HepG2 (cell line): ENCODE measurements around the gene HADHA. TPM values are rescaled to one million over a fixed set of nuclear protein-coding genes. Genes with fewer than 3 reads are reported as not detected.

ENCODE experiments used
- CEBPG ChIP-seq: IDR thresholded peaks from 2 replicates; pipeline ENCODE4 v1.6.1; 2016
- CHCHD3 ChIP-seq: sonication (generic); formaldehyde crosslinking; IDR thresholded peaks from 2 replicates; pipeline ENCODE4 v1.8.0; 2022; ENCODE audit warnings: mild to moderate bottlenecking, missing genetic modification reagents, moderate library complexity
- FOXA3 ChIP-seq: IDR thresholded peaks from 2 replicates; pipeline ENCODE4 v1.6.1; 2016; ENCODE audit warnings: missing genetic modification reagents, missing compliant biosample characterization
- HMG20B ChIP-seq: conservative IDR thresholded peaks from 2 replicates; pipeline ENCODE4 v1.6.1; 2016; ENCODE audit warnings: missing genetic modification reagents, missing compliant biosample characterization
- ZNF160 ChIP-seq: sonication (generic); formaldehyde crosslinking; IDR thresholded peaks from 2 replicates; pipeline ENCODE4 v1.8.0; 2022; ENCODE audit warnings: mild to moderate bottlenecking, inconsistent platforms, missing genetic modification reagents
- ZNF431 ChIP-seq: sonication (generic); formaldehyde crosslinking; IDR thresholded peaks from 2 replicates; pipeline ENCODE4 v1.9.0; 2022; ENCODE audit warnings: missing genetic modification reagents, low read depth, mild to moderate bottlenecking, borderline replicate concordance
- ZNF44 ChIP-seq: sonication (generic); formaldehyde crosslinking; IDR thresholded peaks from 2 replicates; pipeline ENCODE4 v1.5.1; 2020; ENCODE audit warnings: mild to moderate bottlenecking, missing genetic modification reagents
- ZNF564 ChIP-seq: sonication (generic); formaldehyde crosslinking; IDR thresholded peaks from 2 replicates; pipeline ENCODE4 v1.8.1; 2023; ENCODE audit warnings: mild to moderate bottlenecking, missing genetic modification reagents
- polyA plus RNA-seq, 8 experiments: library from polyadenylated mRNA; depleted of rRNA in 3 of 8; stranded (reverse) in 7 of 8; unstranded in 1 of 8; fragments of >200 nt; fragmentation: Illumina TruSeq in 4 of 8; extraction: Trizol in 4 of 8; gene quantifications; 2 replicates each; pipeline versions ENCODE4 v1.2.1 to v1.2.3, GENCODE V29; 2011 to 2016; ENCODE audit warnings: low read depth in 4 of 8, missing spikeins in 1 of 8, mixed read lengths in 1 of 8; ENCODE audit not compliant: insufficient read depth in 1 of 8
- total RNA-seq, 5 experiments: library from RNA; depleted of rRNA; stranded (reverse); fragments of >200 nt; fragmentation: Illumina TruSeq; extraction: Trizol; gene quantifications; 2 replicates each; pipeline ENCODE4 v1.2.3, GENCODE V29; 2016; ENCODE audit warnings: low read depth in 1 of 5
- TF ChIP-seq, protein P1 (sequence below): sonication (generic); formaldehyde crosslinking; conservative IDR thresholded peaks from 2 replicates; pipeline ENCODE4 v1.4.0; 2020; ENCODE audit warnings: missing genetic modification reagents
- TF ChIP-seq, protein P2 (sequence below): sonication (generic); formaldehyde crosslinking; IDR thresholded peaks from 2 replicates; pipeline ENCODE4 v1.5.1; 2020; ENCODE audit warnings: mild to moderate bottlenecking, missing genetic modification reagents, borderline replicate concordance
- TF ChIP-seq, protein P3 (sequence below): IDR thresholded peaks from 2 replicates; pipeline ENCODE4 v1.6.1; 2016; ENCODE audit warnings: low read depth, borderline replicate concordance
- TF ChIP-seq, protein P4 (sequence below): sonication (generic); formaldehyde crosslinking; IDR thresholded peaks from 2 replicates; pipeline ENCODE4 v1.8.0; 2022; ENCODE audit warnings: low read depth, missing genetic modification reagents
- TF ChIP-seq, protein P5 (sequence below): IDR thresholded peaks from 2 replicates; pipeline ENCODE4 v1.6.1; 2012; ENCODE audit warnings: low read depth, low read length, improper control_type of control experiment

Gene HADHA
- total and polyA plus RNA-seq, 2 of the 13 experiments (the other 11 are each of a cell fraction or from before 2014, with no cell fraction given), result 102 to 270 TPM

GRCh38 chr2:26244309-26245230, at the start of gene HADHA, which contains the start of gene HADHB (continued):
- TF ChIP-seq, protein P1, sequence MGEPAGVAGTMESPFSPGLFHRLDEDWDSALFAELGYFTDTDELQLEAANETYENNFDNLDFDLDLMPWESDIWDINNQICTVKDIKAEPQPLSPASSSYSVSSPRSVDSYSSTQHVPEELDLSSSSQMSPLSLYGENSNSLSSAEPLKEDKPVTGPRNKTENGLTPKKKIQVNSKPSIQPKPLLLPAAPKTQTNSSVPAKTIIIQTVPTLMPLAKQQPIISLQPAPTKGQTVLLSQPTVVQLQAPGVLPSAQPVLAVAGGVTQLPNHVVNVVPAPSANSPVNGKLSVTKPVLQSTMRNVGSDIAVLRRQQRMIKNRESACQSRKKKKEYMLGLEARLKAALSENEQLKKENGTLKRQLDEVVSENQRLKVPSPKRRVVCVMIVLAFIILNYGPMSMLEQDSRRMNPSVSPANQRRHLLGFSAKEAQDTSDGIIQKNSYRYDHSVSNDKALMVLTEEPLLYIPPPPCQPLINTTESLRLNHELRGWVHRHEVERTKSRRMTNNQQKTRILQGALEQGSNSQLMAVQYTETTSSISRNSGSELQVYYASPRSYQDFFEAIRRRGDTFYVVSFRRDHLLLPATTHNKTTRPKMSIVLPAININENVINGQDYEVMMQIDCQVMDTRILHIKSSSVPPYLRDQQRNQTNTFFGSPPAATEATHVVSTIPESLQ (CRISPR knock-in tag), result peak; percentile 64; the same call in 1 of the 2 replicates
- TF ChIP-seq, protein P2, sequence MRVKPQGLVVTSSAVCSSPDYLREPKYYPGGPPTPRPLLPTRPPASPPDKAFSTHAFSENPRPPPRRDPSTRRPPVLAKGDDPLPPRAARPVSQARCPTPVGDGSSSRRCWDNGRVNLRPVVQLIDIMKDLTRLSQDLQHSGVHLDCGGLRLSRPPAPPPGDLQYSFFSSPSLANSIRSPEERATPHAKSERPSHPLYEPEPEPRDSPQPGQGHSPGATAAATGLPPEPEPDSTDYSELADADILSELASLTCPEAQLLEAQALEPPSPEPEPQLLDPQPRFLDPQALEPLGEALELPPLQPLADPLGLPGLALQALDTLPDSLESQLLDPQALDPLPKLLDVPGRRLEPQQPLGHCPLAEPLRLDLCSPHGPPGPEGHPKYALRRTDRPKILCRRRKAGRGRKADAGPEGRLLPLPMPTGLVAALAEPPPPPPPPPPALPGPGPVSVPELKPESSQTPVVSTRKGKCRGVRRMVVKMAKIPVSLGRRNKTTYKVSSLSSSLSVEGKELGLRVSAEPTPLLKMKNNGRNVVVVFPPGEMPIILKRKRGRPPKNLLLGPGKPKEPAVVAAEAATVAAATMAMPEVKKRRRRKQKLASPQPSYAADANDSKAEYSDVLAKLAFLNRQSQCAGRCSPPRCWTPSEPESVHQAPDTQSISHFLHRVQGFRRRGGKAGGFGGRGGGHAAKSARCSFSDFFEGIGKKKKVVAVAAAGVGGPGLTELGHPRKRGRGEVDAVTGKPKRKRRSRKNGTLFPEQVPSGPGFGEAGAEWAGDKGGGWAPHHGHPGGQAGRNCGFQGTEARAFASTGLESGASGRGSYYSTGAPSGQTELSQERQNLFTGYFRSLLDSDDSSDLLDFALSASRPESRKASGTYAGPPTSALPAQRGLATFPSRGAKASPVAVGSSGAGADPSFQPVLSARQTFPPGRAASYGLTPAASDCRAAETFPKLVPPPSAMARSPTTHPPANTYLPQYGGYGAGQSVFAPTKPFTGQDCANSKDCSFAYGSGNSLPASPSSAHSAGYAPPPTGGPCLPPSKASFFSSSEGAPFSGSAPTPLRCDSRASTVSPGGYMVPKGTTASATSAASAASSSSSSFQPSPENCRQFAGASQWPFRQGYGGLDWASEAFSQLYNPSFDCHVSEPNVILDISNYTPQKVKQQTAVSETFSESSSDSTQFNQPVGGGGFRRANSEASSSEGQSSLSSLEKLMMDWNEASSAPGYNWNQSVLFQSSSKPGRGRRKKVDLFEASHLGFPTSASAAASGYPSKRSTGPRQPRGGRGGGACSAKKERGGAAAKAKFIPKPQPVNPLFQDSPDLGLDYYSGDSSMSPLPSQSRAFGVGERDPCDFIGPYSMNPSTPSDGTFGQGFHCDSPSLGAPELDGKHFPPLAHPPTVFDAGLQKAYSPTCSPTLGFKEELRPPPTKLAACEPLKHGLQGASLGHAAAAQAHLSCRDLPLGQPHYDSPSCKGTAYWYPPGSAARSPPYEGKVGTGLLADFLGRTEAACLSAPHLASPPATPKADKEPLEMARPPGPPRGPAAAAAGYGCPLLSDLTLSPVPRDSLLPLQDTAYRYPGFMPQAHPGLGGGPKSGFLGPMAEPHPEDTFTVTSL, result no peak
- TF ChIP-seq, protein P3, sequence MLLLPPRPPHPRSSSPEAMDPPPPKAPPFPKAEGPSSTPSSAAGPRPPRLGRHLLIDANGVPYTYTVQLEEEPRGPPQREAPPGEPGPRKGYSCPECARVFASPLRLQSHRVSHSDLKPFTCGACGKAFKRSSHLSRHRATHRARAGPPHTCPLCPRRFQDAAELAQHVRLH (CRISPR knock-in tag), result peak; percentile 66; the same call in 1 of the 2 replicates
- TF ChIP-seq CEBPG (CRISPR knock-in tag) (peak; percentile 30; the same call in 1 of the 2 replicates), CHCHD3 (CRISPR knock-in tag) (no peak), HMG20B (CRISPR knock-in tag) (peak; percentile 61; the same call in 1 of the 2 replicates), ZNF44 (CRISPR knock-in tag) (no peak), ZNF564 (CRISPR knock-in tag) (no peak), FOXA3 (CRISPR knock-in tag) (peak; percentile 60), ZNF431 (peak; percentile 61), ZNF160 (peak; percentile 27)
- TF ChIP-seq, protein P4, sequence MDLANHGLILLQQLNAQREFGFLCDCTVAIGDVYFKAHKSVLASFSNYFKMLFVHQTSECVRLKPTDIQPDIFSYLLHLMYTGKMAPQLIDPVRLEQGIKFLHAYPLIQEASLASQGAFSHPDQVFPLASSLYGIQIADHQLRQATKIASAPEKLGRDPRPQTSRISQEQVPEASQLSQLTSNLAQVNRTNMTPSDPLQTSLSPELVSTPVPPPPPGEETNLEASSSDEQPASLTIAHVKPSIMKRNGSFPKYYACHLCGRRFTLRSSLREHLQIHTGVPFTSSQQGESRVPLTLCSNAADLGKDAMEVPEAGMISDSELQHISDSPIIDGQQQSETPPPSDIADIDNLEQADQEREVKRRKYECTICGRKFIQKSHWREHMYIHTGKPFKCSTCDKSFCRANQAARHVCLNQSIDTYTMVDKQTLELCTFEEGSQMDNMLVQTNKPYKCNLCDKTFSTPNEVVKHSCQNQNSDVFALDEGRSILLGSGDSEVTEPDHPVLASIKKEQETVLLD (CRISPR knock-in tag), result 0 out of 2 replicates have a peak, but pooled peaks have one; percentile 8
- TF ChIP-seq, protein P5, sequence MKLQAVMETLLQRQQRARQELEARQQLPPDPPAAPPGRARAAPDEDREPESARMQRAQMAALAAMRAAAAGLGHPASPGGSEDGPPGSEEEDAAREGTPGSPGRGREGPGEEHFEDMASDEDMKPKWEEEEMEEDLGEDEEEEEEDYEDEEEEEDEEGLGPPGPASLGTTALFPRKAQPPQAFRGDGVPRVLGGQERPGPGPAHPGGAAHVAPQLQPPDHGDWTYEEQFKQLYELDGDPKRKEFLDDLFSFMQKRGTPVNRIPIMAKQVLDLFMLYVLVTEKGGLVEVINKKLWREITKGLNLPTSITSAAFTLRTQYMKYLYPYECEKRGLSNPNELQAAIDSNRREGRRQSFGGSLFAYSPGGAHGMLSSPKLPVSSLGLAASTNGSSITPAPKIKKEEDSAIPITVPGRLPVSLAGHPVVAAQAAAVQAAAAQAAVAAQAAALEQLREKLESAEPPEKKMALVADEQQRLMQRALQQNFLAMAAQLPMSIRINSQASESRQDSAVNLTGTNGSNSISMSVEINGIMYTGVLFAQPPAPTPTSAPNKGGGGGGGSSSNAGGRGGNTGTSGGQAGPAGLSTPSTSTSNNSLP, result peak; percentile 21; the same call in 1 of the 2 replicates
